Heart right ventricle (tissue), 16 donors: ENCODE data around the gene ARHGEF7. TPM values are rescaled to one million over a fixed set of nuclear protein-coding genes. Genes with fewer than 3 reads are reported as not detected.

Experiments used
- ATAC-seq, 8 donors: fragments of 200-7000 bp; cut with Tn5 transposase; one replicate each; pipeline ENCODE4 v1.9.1; 2020; ENCODE audit warnings: mild to moderate bottlenecking in 8 of 8, moderate library complexity in 8 of 8, moderate number of reproducible peaks in 1 of 8
- DNase-seq, 2 donors: peaks; one replicate each; pipeline ENCODE4 v3.0.0-alpha.2; 2020
- H3K27ac ChIP-seq, 10 donors: fragments of 200-600 bp; sonication (generic) in 2 of 10; one replicate each; pipeline versions ENCODE4 v1.5.0 to v1.8.0; 2020 to 2022; ENCODE audit warnings: mild to moderate bottlenecking in 3 of 10
- H3K27me3 ChIP-seq, 7 donors: fragments of 200-600 bp; one replicate each; pipeline ENCODE4 v1.8.0; 2021 to 2022; ENCODE audit warnings: mild to moderate bottlenecking in 2 of 7
- H3K36me3 ChIP-seq, 9 donors: fragments of 200-600 bp; sonication (generic) in 1 of 9; one replicate each; pipeline versions ENCODE4 v1.5.0 to v1.8.0; 2020 to 2022; ENCODE audit warnings: mild to moderate bottlenecking in 2 of 9
- H3K4me1 ChIP-seq, 9 donors: fragments of 200-600 bp; sonication (generic) in 1 of 9; one replicate each; pipeline versions ENCODE4 v1.5.0 to v1.8.0; 2020 to 2022; ENCODE audit warnings: mild to moderate bottlenecking in 4 of 9
- H3K4me3 ChIP-seq, 10 donors: fragments of 200-600 bp; sonication (generic) in 2 of 10; one replicate each; pipeline versions ENCODE4 v1.5.0 to v1.8.0; 2020 to 2022; ENCODE audit warnings: mild to moderate bottlenecking in 7 of 10, moderate library complexity in 2 of 10
- H3K9me3 ChIP-seq, 11 donors: fragments of 200-600 bp in 10 of 11; sonication (generic) in 2 of 11; one replicate each; pipeline versions ENCODE4 v1.5.0 to v1.8.0; 2013 to 2022; ENCODE audit warnings: mild to moderate bottlenecking in 2 of 11, control low read depth in 1 of 11, moderate library complexity in 1 of 11
- WGBS, 2 donors: extraction: QIAGEN DNeasy Blood & Tissue Kit; methylation state at CpG; one replicate each; pipeline ENCODE4 v1.1.7; 2013; ENCODE audit warnings: inconsistent platforms in 1 of 2; 5-methylcytosine and 5-hydroxymethylcytosine counted together
- intact Hi-C, 10 donors: fragments of 100-400 bp; cut with DNase I; formaldehyde crosslinking; loops; one replicate each; pipeline versions ENCODE4 v1.11.1 to v1.14.2; 2022
- polyA plus RNA-seq, 2 donors: library from polyadenylated mRNA; stranded (reverse); fragments of 200-250 nt; gene quantifications; one replicate each; pipeline ENCODE4 v1.2.3, GENCODE V29; 2013
- total RNA-seq, 10 donors: library from RNA; stranded (reverse); fragmentation: NEBNext Ultra II Directional in 3 of 10; extraction: Animal tissue kit (Norgen Biotek cat#: 25700) in 3 of 10; gene quantifications; one replicate each; pipeline versions ENCODE4 v1.2.1 to v1.2.4, GENCODE V29; 2021 to 2023
- TF ChIP-seq, protein P1 (sequence below), 9 donors: fragments of 200-600 bp; sonication (generic) in 2 of 9; IDR thresholded peaks; one replicate each; pipeline versions ENCODE4 v1.5.0 to v1.8.0; 2021 to 2022; ENCODE audit warnings: antibody characterized with exemption in 9 of 9, mild to moderate bottlenecking in 5 of 9, moderate library complexity in 1 of 9
- donor health status: Arrhythmogenic right ventricular cardiomyopathy.
- donor health status: ischemic (EF 13 %, LVEDD 7.1; RV severe dilation, severe dysfunction).
- donor health status: healthy with polysubstance abuse.
- donor health status: DM: no; HTN: yes; CAD: no.
- donor health status: DM: no; HTN: no; CAD: no.
- donor health status: ischemic (EF 25% LVEDD 6.9; RV normal size, moderate dysfunction).
- donor health status: ischemic (EF 25% LVEDD 5.7; RV mildly dilated, moderate dysfunction).
- donor health status: healthy.
- donor health status: DM: yes; HTN: yes; CAD: no.
- donor health status: Ischemic cardiomyopathy.
- donor health status: ischemic (EF 35%, LVEDD 5.7; RV mildly dilated, moderate dysfunction).
- donor health status: nonischemic (EF 11% LVEDD 7.7; RV severe dilation, severe dysfunction).
- donor health status: DM: yes; HTN: yes; CAD: no.
- donor health status: PGD.
- donor health status: ischemic (EF 29% LVEDD 5.4; RV normal size, mild dysfunction).
- donor health status: nonischemic (EF 23%, LVEDD 6.1; RV moderate dilation, normal function).

Gene ARHGEF7
- total and polyA plus RNA-seq, 12 donors = 18.4 to 56.6 (median 43.1) TPM

DNA sequence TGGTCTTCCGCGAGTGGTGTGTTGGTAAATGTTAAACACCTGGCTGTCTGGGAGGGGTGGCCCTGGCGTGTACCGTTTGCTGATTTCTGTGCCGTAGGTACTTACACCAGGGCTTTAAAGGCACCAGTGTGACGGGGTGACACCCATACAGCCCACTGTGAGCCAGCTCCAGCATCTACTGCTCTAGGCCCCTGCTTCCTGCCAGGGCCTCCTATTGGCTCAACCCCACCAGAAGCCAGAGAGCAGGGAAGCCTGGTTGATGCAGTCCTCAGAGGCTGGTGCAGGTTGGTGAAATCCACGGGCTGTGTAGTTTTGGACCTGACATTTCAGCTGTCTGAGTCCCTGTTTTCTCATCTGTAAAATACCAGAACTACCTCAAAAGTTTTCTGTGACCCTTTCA is 30.4 kb downstream of the ARHGEF7 start:
- no peak overlapping the region for H3K4me3 ChIP-seq
- peak overlapping the region in 5 of 10 donors; percentile 18 to 71 (median 36) for H3K27ac ChIP-seq
- ATAC-seq = peak in 2 of 8 donors; percentile 8 to 38
- 81 to 91% methylated on average over 7 of the region's 7 CpGs for WGBS, 2 donors
- no peaks in the 10 kb centered on the region for H3K9me3 ChIP-seq
- H3K36me3 ChIP-seq = no peaks in the 10 kb centered on the region
- peaks cover 0 to 10% (median 0%) of the 10 kb centered on the region in 7 donors for H3K27me3 ChIP-seq
- DNase-seq = no peak
- TF ChIP-seq, protein P1, sequence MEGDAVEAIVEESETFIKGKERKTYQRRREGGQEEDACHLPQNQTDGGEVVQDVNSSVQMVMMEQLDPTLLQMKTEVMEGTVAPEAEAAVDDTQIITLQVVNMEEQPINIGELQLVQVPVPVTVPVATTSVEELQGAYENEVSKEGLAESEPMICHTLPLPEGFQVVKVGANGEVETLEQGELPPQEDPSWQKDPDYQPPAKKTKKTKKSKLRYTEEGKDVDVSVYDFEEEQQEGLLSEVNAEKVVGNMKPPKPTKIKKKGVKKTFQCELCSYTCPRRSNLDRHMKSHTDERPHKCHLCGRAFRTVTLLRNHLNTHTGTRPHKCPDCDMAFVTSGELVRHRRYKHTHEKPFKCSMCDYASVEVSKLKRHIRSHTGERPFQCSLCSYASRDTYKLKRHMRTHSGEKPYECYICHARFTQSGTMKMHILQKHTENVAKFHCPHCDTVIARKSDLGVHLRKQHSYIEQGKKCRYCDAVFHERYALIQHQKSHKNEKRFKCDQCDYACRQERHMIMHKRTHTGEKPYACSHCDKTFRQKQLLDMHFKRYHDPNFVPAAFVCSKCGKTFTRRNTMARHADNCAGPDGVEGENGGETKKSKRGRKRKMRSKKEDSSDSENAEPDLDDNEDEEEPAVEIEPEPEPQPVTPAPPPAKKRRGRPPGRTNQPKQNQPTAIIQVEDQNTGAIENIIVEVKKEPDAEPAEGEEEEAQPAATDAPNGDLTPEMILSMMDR (IDR thresholded peaks at IDR 0.05) = no peak
- intact Hi-C loops = no loop called here
- peaks cover 0 to 48% (median 14%) of the 10 kb centered on the region in 9 donors for H3K4me1 ChIP-seq

DNA sequence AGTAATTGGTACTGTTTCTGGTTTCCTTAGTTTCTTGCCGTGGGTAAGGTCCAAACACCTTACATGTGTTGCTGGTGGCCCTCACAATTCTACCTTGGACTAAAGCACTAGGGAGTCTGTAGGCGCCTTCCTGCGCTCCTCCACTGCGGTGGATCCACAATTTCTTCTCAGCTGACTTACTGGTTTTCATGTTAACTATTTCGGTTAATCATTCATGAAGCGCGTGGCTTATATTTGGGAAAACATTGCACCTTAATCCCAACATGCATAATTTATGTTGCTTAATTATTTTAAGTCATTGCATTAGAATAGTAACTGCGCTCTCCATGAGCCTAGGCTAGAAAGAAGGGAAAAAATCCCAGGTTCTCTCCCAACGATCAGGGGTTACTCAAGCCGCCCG is 37.7 kb downstream of the ARHGEF7 start:
- 9 to 11% methylated on average over 11 of the region's 11 CpGs for WGBS, 2 donors
- no peaks in the 10 kb centered on the region for H3K9me3 ChIP-seq
- intact Hi-C loops = loop anchor here in 9 of 10 donors (1.0 to 10.0 kb wide), 13 partner anchors 36 to 130 kb away; partner anchors contain the start of gene ARHGEF7 (in 1 of the 9)
- TF ChIP-seq, protein P1 (IDR thresholded peaks at IDR 0.05) = no peak
- peaks cover 0 to 4% (median 0%) of the 10 kb centered on the region in 7 donors for H3K27me3 ChIP-seq
- H3K36me3 ChIP-seq = no peaks in the 10 kb centered on the region
- DNase-seq (no peak), ATAC-seq (no peak)
- peak overlapping the region; percentile 72 to 95 (median 89) for H3K4me3 ChIP-seq
- peaks cover 7 to 62% (median 26%) of the 10 kb centered on the region in 9 donors for H3K4me1 ChIP-seq
- peak overlapping the region; percentile 89 to 99 (median 96) for H3K27ac ChIP-seq

DNA sequence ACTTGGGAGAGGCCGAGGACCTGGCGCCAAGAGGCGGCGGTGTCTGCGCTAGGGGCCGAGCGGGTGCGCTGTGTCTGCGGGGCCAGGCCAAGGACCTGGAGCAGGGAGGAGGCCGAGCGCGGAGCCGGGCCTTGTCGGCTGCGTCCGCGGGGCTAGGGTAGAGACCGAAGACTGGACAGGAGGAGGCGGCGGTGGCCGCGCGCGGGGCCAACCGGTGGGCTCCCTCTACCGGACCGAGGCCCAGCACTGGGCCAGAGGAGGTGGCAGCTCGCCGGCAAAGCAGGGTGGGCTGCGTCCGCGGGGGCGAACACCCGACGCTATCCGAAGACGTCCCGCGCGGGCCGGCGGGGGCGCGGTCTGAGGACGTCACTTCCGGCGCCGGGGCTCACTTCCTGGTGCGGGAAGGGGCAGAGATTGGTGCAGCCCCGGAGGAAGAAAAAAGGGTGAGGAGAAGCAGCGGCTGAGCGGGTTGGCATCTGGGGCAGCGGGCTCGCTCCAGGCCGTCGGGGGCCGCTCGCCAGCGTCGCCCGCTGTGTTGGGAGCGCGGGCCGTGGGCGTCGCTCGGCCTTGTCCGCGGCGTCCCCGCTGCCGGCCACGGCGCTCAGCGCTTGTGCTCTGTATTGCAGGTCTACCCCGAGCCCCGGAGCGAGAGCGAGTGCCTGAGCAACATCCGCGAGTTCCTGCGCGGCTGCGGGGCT is 38.3 kb downstream of the ARHGEF7 start:
- H3K36me3 ChIP-seq = no peaks in the 10 kb centered on the region
- TF ChIP-seq, protein P1 (IDR thresholded peaks at IDR 0.05) = peak in 5 of 9 donors; percentile 26 to 67 (median 49)

DNA sequence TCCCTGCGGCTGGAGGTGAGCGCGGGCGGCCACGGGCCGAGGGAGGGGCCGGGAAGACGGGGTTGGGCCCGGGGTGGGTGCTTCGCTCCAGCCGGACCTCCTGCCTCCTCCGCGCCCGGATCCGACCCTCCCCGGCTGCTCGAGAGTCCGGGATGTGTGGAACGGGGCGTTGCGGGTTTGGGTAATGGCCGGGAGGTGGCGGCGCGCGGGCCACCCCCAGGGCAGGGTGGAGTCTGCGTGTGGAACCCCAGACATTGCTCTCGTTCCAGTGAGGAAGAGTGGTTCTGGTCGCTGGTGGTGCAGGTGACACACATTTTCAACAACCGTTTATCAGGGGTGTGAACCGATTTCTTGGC is 38.8 kb downstream of the ARHGEF7 start:
- ATAC-seq = peak; percentile 39 to 73 (median 50)
- H3K36me3 ChIP-seq = peaks cover 0 to 2% (median 0%) of the 10 kb centered on the region in 9 donors
- peak overlapping the region; percentile 89 to 99 (median 96) for H3K27ac ChIP-seq
- intact Hi-C loops = loop anchor here in 9 of 10 donors (1.0 to 10.0 kb wide), 13 partner anchors 37 to 129 kb away; partner anchors contain the start of gene ARHGEF7 (in 1 of the 9)
- H3K4me1 ChIP-seq = peaks cover 10 to 72% (median 36%) of the 10 kb centered on the region in 9 donors
- no peaks in the 10 kb centered on the region for H3K9me3 ChIP-seq
- H3K27me3 ChIP-seq = peaks cover 0 to 4% (median 0%) of the 10 kb centered on the region in 7 donors
- 0 to 1% methylated on average over 25 to 31 of the region's 31 CpGs for WGBS, 2 donors
- peak overlapping the region; percentile 72 to 95 (median 89) for H3K4me3 ChIP-seq
- peak in 1 of 2 donors; percentile 54 for DNase-seq
- TF ChIP-seq, protein P1 (IDR thresholded peaks at IDR 0.05) = peak in 6 of 9 donors; percentile 21 to 47 (median 33)

More for the DNA sequence above, 38.3 kb downstream of the ARHGEF7 start:
- no peaks in the 10 kb centered on the region for H3K9me3 ChIP-seq
- peak overlapping the region; percentile 89 to 99 (median 96) for H3K27ac ChIP-seq
- H3K4me1 ChIP-seq = peaks cover 10 to 68% (median 31%) of the 10 kb centered on the region in 9 donors
- WGBS, 2 donors = 0% methylated on average over 82 to 84 of the region's 84 CpGs
- peak overlapping the region; percentile 72 to 95 (median 89) for H3K4me3 ChIP-seq
- peak; percentile 97 to 99 (median 98) for ATAC-seq
- intact Hi-C loops = loop anchor here in 9 of 10 donors (1.0 to 10.0 kb wide), 13 partner anchors 36 to 129 kb away; partner anchors contain the start of gene ARHGEF7 (in 1 of the 9)
- peaks cover 0 to 4% (median 0%) of the 10 kb centered on the region in 7 donors for H3K27me3 ChIP-seq
- peak; percentile 94 to 95 for DNase-seq
